ENCODE measurements around the gene DPF3.

DPF3 gene

DNA sequence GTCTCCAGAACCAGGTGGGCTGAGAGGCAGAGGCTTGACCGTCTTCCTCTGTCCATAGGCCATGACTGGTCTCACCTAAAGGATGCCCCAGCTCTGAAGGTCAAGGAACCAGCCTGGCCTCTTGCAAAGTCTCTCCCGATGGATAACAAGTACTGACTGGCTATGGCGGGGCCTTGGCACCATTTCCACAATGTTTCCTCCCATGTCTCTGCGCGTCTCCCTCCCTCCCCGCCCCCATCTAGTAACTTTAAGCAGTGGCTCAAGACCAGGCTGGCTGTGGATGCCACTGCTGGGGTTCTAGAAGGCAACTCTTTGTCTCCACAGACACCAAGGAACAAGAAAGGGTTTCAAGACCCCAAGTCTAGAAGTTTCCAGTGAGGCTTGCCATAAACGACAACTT is 275.5 kb downstream of the DPF3 start:
- TF ChIP-seq, protein P1, sequence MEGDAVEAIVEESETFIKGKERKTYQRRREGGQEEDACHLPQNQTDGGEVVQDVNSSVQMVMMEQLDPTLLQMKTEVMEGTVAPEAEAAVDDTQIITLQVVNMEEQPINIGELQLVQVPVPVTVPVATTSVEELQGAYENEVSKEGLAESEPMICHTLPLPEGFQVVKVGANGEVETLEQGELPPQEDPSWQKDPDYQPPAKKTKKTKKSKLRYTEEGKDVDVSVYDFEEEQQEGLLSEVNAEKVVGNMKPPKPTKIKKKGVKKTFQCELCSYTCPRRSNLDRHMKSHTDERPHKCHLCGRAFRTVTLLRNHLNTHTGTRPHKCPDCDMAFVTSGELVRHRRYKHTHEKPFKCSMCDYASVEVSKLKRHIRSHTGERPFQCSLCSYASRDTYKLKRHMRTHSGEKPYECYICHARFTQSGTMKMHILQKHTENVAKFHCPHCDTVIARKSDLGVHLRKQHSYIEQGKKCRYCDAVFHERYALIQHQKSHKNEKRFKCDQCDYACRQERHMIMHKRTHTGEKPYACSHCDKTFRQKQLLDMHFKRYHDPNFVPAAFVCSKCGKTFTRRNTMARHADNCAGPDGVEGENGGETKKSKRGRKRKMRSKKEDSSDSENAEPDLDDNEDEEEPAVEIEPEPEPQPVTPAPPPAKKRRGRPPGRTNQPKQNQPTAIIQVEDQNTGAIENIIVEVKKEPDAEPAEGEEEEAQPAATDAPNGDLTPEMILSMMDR (IDR thresholded peaks at IDR 0.05; ENCODE audit: low read depth, low read length): no peak
- no peak for DNase-seq (ENCODE audit: low read depth, low spot score)
- in situ Hi-C loops (cut with HindIII; ENCODE audit: low sequenced_read_pairs): no loop called here
- H3K4me3 ChIP-seq (ENCODE audit: low read depth, low read length): no peak overlapping the region

DNA sequence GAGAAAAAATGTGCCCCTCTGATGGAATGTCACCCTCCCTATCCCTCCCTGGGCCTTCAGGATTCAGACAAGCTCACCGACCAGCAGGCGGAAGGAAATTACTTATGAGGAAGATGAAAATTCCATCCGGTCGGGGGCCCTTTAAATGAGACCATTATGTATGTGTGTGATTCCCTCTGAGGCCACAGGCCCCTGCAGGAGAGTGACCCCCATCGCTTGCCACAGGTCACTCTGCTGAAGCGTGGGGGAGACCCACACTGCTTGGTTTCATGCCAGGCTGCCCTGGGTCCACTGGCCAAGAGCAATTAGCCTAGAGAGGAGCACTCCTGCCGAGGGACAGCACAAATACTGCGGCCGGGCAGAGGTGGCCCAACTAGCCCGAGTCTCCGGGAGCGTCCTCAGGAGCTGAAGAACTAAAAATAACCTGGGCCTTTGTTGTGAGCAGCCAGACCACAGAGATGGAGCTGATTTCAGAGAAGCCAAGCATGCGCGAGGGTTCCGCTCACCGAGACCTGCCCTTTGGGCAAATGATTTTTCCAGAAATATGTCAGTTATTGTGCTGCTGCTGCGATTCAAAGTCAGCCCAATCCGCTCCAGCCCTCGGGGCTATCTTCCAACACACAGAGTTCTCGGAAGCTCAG is 276.4 kb downstream of the DPF3 start:
- DNase-seq (ENCODE audit: low read depth, low spot score): peak; percentile 77
- TF ChIP-seq, protein P1 (IDR thresholded peaks at IDR 0.05; ENCODE audit: low read depth, low read length): no peak
- H3K4me3 ChIP-seq (ENCODE audit: low read depth, low read length): no peak overlapping the region
- in situ Hi-C loops (cut with HindIII; ENCODE audit: low sequenced_read_pairs): no loop called here

DNA sequence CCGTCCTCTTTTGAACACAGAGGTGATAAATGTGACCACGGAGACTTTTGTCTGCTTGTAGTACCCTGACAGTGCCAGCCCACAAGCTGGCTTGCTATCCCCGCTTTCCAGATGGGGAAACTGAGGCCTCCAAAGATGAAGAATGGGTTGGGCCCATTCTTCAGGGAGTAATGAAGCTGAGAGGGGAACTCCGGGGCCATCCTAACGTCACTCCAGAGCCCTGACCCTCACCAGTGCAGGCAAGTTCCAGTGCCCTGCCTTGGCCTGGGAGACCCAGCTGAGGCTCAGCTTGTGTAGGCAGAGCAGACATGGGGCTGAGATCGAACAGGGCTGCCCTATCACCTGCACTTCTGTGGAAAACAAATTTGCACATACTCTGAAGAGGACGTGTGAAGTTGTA is 277.1 kb downstream of the DPF3 start:
- TF ChIP-seq, protein P1 (IDR thresholded peaks at IDR 0.05; ENCODE audit: low read depth, low read length): no peak
- no peak overlapping the region for H3K4me3 ChIP-seq (ENCODE audit: low read depth, low read length)
- no peak for DNase-seq (ENCODE audit: low read depth, low spot score)
- in situ Hi-C loops (cut with HindIII; ENCODE audit: low sequenced_read_pairs): no loop called here

DNA sequence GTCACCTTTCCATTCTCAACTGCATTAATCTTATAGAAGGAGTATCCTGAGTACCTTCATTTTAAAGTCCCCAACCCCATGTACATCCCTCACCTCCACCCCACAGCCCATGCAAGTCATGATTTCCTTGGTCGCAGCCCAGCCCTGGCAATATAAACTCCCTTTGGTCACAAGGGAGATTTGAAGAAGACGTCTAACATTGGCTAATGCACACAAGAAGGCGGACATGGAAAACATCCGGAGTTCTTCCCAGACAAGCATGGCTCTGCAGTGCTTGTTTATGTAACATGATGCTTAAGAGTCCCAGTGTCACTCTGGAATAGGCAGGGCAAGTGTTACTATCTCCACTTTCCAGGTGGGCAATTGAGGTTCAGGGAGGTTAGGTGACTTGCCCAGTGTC is 277.6 kb downstream of the DPF3 start:
- in situ Hi-C loops (cut with HindIII; ENCODE audit: low sequenced_read_pairs): no loop called here
- peak; percentile 58 for DNase-seq (ENCODE audit: low read depth, low spot score)
- TF ChIP-seq, protein P1 (IDR thresholded peaks at IDR 0.05; ENCODE audit: low read depth, low read length): no peak
- no peak overlapping the region for H3K4me3 ChIP-seq (ENCODE audit: low read depth, low read length)

DNA sequence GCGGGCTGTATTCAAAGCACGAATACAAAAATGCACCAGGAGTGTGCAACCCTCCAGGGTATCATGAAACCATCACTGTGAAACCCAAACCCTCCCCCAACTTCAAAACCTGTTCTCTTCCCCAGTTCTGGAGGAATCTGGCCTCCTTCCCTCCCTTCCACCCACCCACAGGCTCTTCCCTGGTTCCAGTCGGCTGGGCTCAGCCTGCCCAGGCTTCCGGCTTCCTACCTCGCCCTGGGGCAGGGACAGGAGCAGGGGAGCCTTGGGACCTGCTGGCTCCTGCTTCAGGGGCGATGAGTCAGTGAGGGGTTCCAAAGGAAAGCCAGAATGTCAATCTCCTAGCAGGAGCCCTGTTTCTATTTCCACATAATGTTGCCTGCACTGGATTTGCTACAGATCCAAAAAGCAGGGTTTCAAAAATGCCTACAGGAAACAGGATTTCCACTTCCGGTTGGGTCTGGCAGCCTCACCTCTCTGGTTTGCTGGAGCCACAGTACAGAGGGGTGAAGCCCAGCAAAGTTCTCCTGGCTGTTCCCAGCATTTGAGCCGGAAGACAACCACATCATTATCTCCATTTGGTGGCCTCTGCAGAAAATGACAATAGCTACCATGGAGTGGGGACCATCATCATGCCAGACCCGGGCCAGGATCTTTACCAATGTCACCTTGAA is 278.3 kb downstream of the DPF3 start:
- no peak for DNase-seq (ENCODE audit: low read depth, low spot score)
- no peak overlapping the region for H3K4me3 ChIP-seq (ENCODE audit: low read depth, low read length)
- in situ Hi-C loops (cut with HindIII; ENCODE audit: low sequenced_read_pairs): no loop called here
- TF ChIP-seq, protein P1 (IDR thresholded peaks at IDR 0.05; ENCODE audit: low read depth, low read length): no peak

DNA sequence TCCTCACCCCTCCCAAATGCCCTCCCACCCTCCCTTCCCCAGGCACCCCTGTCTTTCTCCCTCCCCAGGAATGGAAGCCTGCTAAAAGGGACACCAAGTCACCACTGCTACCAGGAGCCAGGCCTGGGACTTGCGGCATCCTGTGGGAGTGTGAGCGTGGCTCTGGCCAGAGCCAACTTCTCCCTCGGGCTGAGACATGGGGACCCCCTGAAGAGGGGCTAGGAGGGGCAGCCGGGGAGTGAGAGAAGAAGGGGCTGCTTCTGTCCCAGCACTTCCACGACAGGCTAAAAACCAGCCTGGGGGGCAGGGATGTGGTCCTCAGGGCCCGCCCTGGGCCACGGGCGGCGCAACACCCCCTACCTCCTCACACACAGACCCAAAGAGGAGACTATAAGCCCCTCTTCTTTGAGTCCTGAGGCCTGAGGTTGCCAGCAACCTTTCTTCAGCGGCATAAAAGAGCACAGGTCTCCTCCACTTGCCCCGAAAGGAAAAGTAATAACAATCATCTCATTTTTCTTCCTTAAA is 278.9 kb downstream of the DPF3 start:
- no peak overlapping the region for H3K4me3 ChIP-seq (ENCODE audit: low read depth, low read length)
- TF ChIP-seq, protein P1 (IDR thresholded peaks at IDR 0.05; ENCODE audit: low read depth, low read length): no peak
- no peak for DNase-seq (ENCODE audit: low read depth, low spot score)
- in situ Hi-C loops (cut with HindIII; ENCODE audit: low sequenced_read_pairs): no loop called here
